ENCODE data around the gene KANSL1.

KANSL1 gene

GRCh38 chr17:46140645-46141197 lies 52.5 kb downstream of the KANSL1 start:
- DNase-seq (ENCODE audit: low spot score): no peak

- no peak for DNase-seq (ENCODE audit: low spot score)
These were observed 53.6 kb downstream of the KANSL1 start for GRCh38 chr17:46139432-46140210.

- DNase-seq (ENCODE audit: low spot score): no peak
These were observed 54.8 kb downstream of the KANSL1 start for GRCh38 chr17:46138473-46138872.

GRCh38 chr17:46136820-46137219 lies 56.4 kb downstream of the KANSL1 start:
- DNase-seq (ENCODE audit: low spot score): no peak

- DNase-seq (ENCODE audit: low spot score): no peak
These were observed 57.2 kb downstream of the KANSL1 start for GRCh38 chr17:46135879-46136563.

- no peak for DNase-seq (ENCODE audit: low spot score)
These were observed 58.0 kb downstream of the KANSL1 start for GRCh38 chr17:46135126-46135812.

GRCh38 chr17:46129302-46129701 lies 63.9 kb downstream of the KANSL1 start:
- no peak for DNase-seq (ENCODE audit: low spot score)

GRCh38 chr17:46128453-46128852 lies 64.8 kb downstream of the KANSL1 start:
- no peak for DNase-seq (ENCODE audit: low spot score)

GRCh38 chr17:46127524-46127923 lies 65.7 kb downstream of the KANSL1 start:
- DNase-seq (ENCODE audit: low spot score): no peak

GRCh38 chr17:46126840-46127239 lies 66.4 kb downstream of the KANSL1 start:
- no peak for DNase-seq (ENCODE audit: low spot score)

- DNase-seq (ENCODE audit: low spot score): no peak
These were observed 67.4 kb downstream of the KANSL1 start for GRCh38 chr17:46125831-46126230.

- no peak for DNase-seq (ENCODE audit: low spot score)
These were observed 68.3 kb downstream of the KANSL1 start for GRCh38 chr17:46124695-46125592.

- DNase-seq (ENCODE audit: low spot score): no peak
These were observed 69.6 kb downstream of the KANSL1 start for GRCh38 chr17:46123607-46124006.

- no peak for DNase-seq (ENCODE audit: low spot score)
These were observed 70.8 kb downstream of the KANSL1 start for GRCh38 chr17:46122486-46122871.

- no peak for DNase-seq (ENCODE audit: low spot score)
These were observed 71.3 kb downstream of the KANSL1 start for GRCh38 chr17:46121841-46122485.

GRCh38 chr17:46121165-46121764 lies 72.0 kb downstream of the KANSL1 start:
- no peak for DNase-seq (ENCODE audit: low spot score)

GRCh38 chr17:46120537-46120936 lies 72.7 kb downstream of the KANSL1 start:
- no peak for DNase-seq (ENCODE audit: low spot score)

- DNase-seq (ENCODE audit: low spot score): no peak
These were observed 73.2 kb downstream of the KANSL1 start for GRCh38 chr17:46120078-46120477.

GRCh38 chr17:46118964-46119363 lies 74.3 kb downstream of the KANSL1 start:
- no peak for DNase-seq (ENCODE audit: low spot score)

GRCh38 chr17:46117850-46118696 lies 75.2 kb downstream of the KANSL1 start:
- no peak for DNase-seq (ENCODE audit: low spot score)

Data from LoVo (cell line).